MM.1S (cell line): ENCODE data around the gene DLX1.
A peak's percentile ranks its signal among the peaks of the same experiment; 100 is the strongest.

Experiments
- DNase-seq: peaks from one replicate; pipeline ENCODE4 v3.0.0-alpha.2; 2015
- H2AFZ ChIP-seq: fragments of 300-600 bp; sonication (generic); 2 replicates; pipeline ENCODE4 v1.6.0; 2016; ENCODE audit warnings: antibody characterized with exemption, low read length
- H3F3A ChIP-seq: fragments of 300-600 bp; sonication (generic); 2 replicates; pipeline ENCODE4 v1.6.1; 2016; ENCODE audit warnings: mild to moderate bottlenecking, antibody characterized with exemption, low read length, moderate library complexity, mixed read lengths; ENCODE audit not compliant: insufficient read depth
- H3K27ac ChIP-seq: fragments of 300-600 bp; sonication (generic); 2 replicates; pipeline ENCODE4 v1.5.1; 2016; ENCODE audit warnings: mild to moderate bottlenecking, low read length
- H3K27me3 ChIP-seq: fragments of 300-600 bp; sonication (generic); replicated peaks from 2 replicates; pipeline ENCODE4 v1.6.0; 2016; ENCODE audit warnings: low read length; ENCODE audit not compliant: insufficient read depth
- H3K36me3 ChIP-seq: fragments of 300-600 bp; sonication (generic); replicated peaks from 2 replicates; pipeline ENCODE4 v1.6.1; 2016; ENCODE audit warnings: mild to moderate bottlenecking, low read length, mixed read lengths; ENCODE audit not compliant: insufficient read depth
- H3K4me1 ChIP-seq: fragments of 300-600 bp; sonication (generic); 2 replicates; pipeline ENCODE4 v1.6.1; 2016; ENCODE audit warnings: low read length, mixed read lengths
- H3K4me2 ChIP-seq: fragments of 300-600 bp; sonication (generic); 2 replicates; pipeline ENCODE4 v1.6.0; 2016; ENCODE audit warnings: low read depth, low read length
- H3K4me3 ChIP-seq: fragments of 300-600 bp; sonication (generic); 2 replicates; pipeline ENCODE4 v1.5.1; 2016; ENCODE audit warnings: low read length, mixed read lengths
- H3K79me2 ChIP-seq: fragments of 300-600 bp; sonication (generic); 2 replicates; pipeline ENCODE4 v1.6.1; 2016; ENCODE audit warnings: mixed run types, low read length, mixed read lengths
- H3K9ac ChIP-seq: fragments of 300-600 bp; sonication (generic); 2 replicates; pipeline ENCODE4 v1.6.1; 2016; ENCODE audit warnings: low read length, mixed read lengths
- H3K9me2 ChIP-seq: fragments of 300-600 bp; sonication (generic); replicated peaks from 2 replicates; pipeline ENCODE4 v1.6.1; 2016; ENCODE audit warnings: mild to moderate bottlenecking, low read length, mixed read lengths; ENCODE audit not compliant: insufficient read depth
- H3K9me3 ChIP-seq: fragments of 300-600 bp; sonication (generic); replicated peaks from 2 replicates; pipeline ENCODE4 v1.6.1; 2016; ENCODE audit warnings: mild to moderate bottlenecking, low read length, mixed read lengths; ENCODE audit not compliant: insufficient read depth
- H4K20me1 ChIP-seq: fragments of 300-600 bp; sonication (generic); 2 replicates; pipeline ENCODE4 v1.6.1; 2016; ENCODE audit warnings: mild to moderate bottlenecking, low read length, moderate library complexity, mixed read lengths; ENCODE audit not compliant: insufficient read depth
- CTCF ChIP-seq: fragments of 300-600 bp; sonication (generic); IDR thresholded peaks from 2 replicates; pipeline ENCODE4 v1.5.1; 2016; ENCODE audit warnings: antibody characterized with exemption, low read length, mixed read lengths
- EZH2 ChIP-seq: fragments of 300-600 bp; sonication (generic); optimal IDR thresholded peaks from 2 replicates; pipeline ENCODE3; 2017; ENCODE audit warnings: low read depth, mild to moderate bottlenecking, antibody characterized with exemption, low read length, mixed read lengths
- EZH2phosphoT487 ChIP-seq: fragments of 300-600 bp; sonication (generic); IDR thresholded peaks from 2 replicates; pipeline ENCODE4 v1.6.1; 2018; ENCODE audit warnings: antibody characterized with exemption, low read length

Gene DLX1

GRCh38 chr2:172095146-172095904, 10.0 kb downstream of the DLX1 start:
- Histone ChIP-seq H3K4me1 (no peaks in the 10 kb centered on the region), H2AFZ (peak overlapping the region; percentile 81), H3K4me2 (peak overlapping the region; percentile 88), H3K79me2 (no peaks in the 10 kb centered on the region), H4K20me1 (no peaks in the 10 kb centered on the region), H3K27me3 (peaks cover 92% of the 10 kb centered on the region), H3F3A (no peaks in the 10 kb centered on the region), H3K9me2 (no peaks in the 10 kb centered on the region), H3K9ac (no peak overlapping the region), H3K36me3 (no peaks in the 10 kb centered on the region), H3K9me3 (no peaks in the 10 kb centered on the region), H3K4me3 (peak overlapping the region; percentile 73), H3K27ac (no peak overlapping the region)
- TF ChIP-seq EZH2phosphoT487 (no peak), EZH2 (no peak), CTCF (no peak)
- peak; percentile 31 for DNase-seq

DNA sequence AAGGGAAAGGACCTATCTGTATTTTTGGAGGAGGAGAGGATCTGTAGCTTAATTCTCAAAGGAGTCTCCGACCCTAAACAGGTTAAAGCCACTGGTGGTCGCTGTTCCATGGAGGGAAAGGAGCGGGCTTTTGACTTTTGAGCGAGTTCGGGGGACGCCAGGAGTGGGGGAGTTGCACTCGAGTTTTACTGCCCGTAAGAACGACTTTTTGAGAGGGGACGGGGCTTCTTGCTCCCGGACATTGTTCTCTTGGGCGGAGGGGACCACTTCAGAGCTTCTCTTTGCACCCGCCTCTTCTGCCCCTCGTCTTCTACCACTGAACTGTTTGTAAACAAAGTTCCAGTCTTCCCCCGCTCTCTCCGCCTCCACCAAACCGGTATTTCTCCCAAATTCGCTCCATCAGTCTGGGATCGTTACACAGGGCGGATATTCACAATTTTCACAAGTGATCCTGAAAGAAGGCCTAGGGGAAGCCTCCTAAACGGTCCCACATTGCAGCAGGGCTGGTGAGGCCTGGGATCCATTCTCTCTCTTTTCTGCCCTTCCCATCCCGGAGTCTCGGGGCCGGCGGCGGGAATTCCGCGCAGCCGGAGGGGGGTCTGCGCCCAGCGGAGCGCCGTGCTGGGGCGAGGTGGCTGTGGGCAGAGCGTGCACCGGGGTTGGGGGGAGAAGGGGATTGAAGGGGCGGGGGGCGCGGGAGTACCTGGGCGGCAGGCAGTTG, 10.8 kb downstream of the DLX1 start:
- Histone ChIP-seq H3K27ac (no peak overlapping the region), H3K27me3 (peaks cover 98% of the 10 kb centered on the region), H3K4me1 (no peaks in the 10 kb centered on the region), H3K9me2 (no peaks in the 10 kb centered on the region), H3F3A (no peaks in the 10 kb centered on the region), H3K36me3 (no peaks in the 10 kb centered on the region), H3K9ac (no peak overlapping the region), H3K4me3 (peak overlapping the region; percentile 73), H2AFZ (peak overlapping the region; percentile 81), H3K9me3 (no peaks in the 10 kb centered on the region), H3K79me2 (no peaks in the 10 kb centered on the region), H4K20me1 (no peaks in the 10 kb centered on the region), H3K4me2 (peak overlapping the region; percentile 88)
- TF ChIP-seq CTCF, result peak; percentile 26
- TF ChIP-seq EZH2, result no peak
- TF ChIP-seq EZH2phosphoT487, result 0 out of 2 replicates have a peak, but pooled peaks have one; percentile 32
- DNase-seq, result no peak

- Histone ChIP-seq H3K4me2 (no peak overlapping the region), H3K27ac (no peak overlapping the region), H3K9ac (no peak overlapping the region), H3K36me3 (no peaks in the 10 kb centered on the region), H3K79me2 (no peaks in the 10 kb centered on the region), H3K27me3 (peaks cover 98% of the 10 kb centered on the region), H2AFZ (no peak overlapping the region), H3F3A (no peaks in the 10 kb centered on the region), H3K9me2 (no peaks in the 10 kb centered on the region), H3K4me1 (no peaks in the 10 kb centered on the region), H3K4me3 (no peak overlapping the region), H3K9me3 (no peaks in the 10 kb centered on the region), H4K20me1 (no peaks in the 10 kb centered on the region)
- TF ChIP-seq EZH2 (no peak), EZH2phosphoT487 (no peak), CTCF (no peak)
- no peak for DNase-seq
Measured at GRCh38 chr2:172096626-172097547, 11.6 kb downstream of the DLX1 start.
